Inferior parietal cortex (tissue), 1 donor: ENCODE measurements around the gene BTBD7.

Source experiments
- DNase-seq: peaks from one replicate; pipeline ENCODE4 v3.0.0-alpha.2; 2016; ENCODE audit errors: extremely low spot score

The BTBD7 gene

DNA sequence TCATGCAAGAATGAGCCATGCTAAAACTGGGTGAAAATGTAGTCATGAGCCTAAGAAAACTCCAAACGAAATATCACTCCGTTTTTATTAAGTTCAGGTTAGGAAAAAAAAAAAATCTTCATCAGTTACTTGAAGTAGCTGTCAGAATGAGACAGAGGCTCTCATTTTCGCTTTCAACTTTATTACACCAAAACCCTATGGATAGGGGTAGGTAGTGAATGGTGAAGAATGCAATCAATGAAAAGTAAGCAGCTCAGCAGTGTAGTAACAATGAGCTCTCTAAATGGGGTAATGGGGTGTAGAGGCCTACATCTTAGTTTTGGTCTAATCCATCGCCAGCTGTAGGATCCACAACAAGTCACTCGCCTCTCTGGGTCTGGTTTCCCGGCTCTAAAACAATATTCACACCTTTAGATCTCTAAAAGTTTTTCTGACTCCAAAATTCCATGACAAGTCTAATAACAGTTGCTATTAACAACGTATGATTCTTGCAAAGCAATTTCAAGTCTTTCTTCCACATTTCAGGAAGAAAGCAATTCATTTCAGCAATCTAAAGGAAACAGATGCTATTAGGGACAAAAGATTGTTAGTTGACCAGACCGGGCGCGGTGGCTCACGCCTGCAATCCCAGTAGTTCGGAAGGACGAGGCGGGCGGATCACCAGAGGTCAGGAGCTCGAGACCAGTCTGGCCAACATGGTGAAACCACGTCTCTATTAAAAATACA lies 1.7 kb downstream of the BTBD7 start:
- no peak for DNase-seq

DNA sequence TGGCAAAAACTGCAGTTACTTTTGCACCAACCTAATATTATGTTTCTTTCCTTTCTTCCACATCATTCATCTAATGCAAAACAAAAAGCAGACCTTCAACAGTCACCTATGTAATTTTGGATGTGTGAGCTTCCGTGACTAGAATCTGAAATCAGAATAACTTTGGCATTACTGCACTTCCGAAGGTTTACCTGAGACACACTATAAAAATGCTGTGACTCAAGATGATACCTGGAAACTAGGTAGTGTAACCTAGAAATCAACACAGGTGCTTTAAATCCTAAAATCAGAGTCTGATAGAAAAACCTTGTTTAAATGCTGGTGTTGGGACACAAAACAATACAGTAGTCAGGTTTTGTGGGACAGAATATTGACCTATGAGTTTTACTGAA lies 2.2 kb downstream of the BTBD7 start:
- no peak for DNase-seq

GRCh38 chr14:93329965-93330608 lies 2.7 kb downstream of the BTBD7 start:
- DNase-seq = no peak

DNA sequence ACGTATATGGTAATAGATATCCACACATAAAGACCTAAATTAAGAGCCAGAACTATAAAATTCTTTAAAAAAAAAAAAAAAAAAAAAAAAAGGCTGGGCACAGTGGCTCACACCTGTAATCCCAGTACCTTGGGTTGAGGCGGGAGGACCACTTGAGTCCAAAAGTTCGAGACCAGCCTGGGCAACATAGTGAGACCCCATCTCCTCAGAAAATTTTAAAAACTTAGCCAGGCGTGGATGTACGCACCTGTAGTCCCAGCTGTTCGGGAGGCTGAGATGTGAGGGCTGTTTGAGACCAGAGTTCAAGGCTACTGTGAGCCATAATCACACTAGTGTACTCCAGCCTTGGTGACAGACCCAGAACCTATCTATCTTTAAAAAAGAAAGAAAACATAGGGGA lies 4.3 kb downstream of the BTBD7 start:
- DNase-seq = no peak

- DNase-seq = no peak
These were observed 6.6 kb downstream of the BTBD7 start for GRCh38 chr14:93326196-93326595.

- no peak for DNase-seq
These were observed 9.1 kb downstream of the BTBD7 start for GRCh38 chr14:93323600-93324174.

DNA sequence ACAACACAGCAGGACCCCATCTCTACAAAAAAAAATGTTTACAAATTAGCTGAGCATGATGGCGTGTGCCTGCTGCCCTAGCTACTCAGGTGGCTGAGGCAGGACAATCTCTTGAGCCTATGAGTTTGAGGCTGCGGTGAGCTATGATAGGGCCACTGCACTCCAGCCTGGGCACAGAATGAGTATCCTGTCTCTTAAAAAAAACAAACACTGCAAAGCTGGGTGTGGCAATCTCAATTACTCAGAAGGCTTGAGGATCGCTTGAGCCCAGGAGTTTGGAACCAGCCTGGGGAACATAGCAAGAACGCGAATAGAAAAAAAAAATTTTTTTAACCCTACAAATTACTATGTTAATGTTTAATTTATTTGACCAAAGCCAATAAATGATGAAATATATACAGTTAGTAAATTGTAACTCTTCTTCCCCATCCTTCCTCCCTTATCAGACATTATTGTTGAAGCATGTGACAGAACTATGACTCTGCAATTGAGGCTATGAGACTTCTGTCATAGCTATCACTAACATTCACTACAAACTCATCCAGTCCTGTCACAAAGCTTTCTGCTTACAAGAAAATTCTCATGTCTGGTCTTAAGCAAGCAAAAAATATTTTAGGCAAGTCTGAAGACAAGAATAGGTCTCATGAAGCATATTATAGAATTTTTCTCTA lies 9.8 kb downstream of the BTBD7 start:
- DNase-seq = no peak

GRCh38 chr14:93320489-93320888 lies 12.3 kb downstream of the BTBD7 start:
- DNase-seq = no peak

DNA sequence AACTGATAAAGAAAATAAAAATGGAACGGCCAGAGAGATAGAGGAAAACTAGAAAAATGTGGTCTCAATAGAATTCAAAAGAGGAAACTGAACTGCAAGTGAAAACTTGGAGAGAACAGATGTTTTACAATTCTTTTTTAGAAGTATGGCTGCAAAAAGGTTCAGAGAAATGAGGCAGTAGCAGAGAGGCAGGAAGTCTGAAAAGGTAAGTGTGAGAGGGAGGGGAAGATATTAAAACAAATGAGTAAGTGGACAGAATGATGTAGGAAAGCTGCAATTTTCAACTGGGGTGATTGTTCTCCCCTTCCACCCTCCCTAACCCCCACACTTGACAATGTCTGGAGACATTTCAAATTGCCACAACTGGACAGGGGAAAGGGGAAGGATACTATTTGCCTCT lies 12.9 kb downstream of the BTBD7 start:
- no peak for DNase-seq

GRCh38 chr14:93319494-93319893 lies 13.3 kb downstream of the BTBD7 start:
- no peak for DNase-seq

DNA sequence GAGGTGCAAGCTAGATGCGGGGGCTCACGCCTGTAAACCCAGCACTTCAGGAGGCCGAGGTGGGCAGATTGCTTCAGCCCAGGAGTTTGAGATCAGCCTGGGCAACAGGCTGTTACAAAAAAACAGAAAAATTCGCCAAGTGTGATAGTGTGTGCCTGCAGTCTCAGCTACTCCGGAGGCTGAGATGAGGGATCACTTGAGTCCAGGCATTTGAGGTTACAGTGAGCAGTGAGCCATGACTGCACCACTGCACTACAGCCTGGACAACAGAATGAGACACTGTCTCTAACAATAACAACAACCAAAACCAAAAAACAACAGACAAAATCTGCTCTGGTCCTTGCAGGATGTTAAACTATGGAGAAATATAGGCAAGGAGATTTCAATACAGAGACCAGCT lies 13.9 kb downstream of the BTBD7 start:
- DNase-seq = no peak

DNA sequence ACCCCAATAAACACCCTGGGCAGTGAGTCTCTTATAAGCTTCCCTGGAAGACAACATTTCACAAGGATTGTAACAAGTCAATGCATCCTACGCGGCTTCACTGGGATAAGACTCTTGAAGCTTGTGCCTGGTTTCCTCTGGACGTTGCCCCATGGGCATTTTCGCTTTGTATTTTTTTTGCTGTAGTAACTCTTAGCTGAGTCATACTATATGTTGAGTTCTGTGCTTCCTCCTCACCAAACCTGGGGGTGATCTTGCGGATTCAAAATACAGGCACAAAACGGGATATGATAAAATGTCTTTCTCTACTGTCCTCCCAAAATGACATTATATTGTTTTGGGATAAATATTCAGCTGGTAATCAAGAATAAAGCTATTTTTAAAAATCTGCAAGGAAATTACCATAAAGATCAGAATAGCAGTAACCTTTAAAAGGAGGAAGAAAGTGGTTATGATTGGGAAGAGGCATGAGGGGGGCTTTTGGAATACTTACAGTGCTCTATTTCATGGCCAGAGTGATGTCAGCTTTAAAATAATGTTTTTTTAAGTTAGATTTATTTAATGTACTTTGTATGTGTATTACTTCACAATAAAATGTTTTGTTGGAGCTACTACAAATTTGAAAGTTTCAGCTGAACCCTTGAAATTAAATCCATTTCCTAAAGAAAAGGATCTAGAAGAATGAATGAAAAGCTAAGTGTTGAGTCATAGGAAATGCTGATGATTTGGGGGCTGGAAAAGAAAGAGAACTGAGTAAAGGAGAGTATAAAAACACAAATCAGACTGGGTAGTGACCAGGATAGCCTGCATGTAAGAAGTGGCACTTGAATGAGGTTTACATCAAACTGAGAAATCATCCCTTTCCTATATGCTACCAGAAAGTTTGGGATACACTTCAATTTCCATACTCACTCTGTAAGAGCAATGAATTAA lies 14.7 kb downstream of the BTBD7 start:
- DNase-seq = no peak

DNA sequence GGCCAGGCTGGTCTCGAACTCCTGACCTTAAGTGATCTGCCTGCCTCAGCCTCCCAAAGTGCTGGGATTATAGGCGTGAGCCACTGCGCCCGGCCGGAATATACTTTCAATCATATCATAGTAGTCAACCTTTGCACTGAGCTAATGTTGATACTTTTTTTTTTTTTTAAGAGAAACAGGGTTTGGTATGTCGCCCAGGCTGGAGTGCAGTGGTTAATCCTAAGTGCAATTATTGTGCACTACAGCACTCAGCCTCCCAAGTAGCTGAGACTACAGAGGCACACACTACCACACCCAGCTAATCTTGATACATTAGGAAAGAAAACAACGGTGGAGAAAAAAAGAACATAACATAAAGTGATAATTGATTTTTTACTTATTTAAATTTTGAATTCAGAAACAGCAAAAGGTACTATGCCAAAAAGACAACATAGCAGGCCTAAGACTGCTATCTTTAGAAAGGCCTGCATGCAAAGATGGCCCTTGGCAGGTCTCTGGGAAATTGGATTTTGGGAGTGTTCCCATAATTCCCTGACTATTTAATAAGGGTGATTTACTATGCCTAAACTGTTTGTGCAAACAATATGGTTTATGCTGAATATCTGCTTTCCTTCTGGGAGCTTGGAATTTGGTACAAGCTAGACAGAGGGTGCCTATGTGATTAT lies 15.5 kb downstream of the BTBD7 start:
- no peak for DNase-seq

DNA sequence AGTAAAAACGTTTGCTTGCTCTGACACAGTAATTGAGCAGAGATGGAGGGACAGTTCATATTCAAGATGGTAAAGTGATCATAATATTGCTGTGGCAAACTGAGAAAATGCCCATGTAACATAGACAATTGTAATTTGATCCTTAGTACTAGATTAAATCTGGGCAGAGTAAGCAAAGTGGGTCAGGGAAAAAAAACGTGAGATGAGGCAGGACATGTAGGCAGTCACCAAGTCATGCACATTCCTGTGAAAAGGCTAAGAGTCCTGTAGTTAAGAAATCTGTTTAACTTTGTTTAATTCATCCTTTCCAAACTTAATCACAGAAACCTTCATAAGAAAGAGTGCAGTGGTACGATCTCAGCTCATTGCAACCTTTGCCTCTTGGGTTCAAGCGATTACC lies 16.1 kb downstream of the BTBD7 start:
- no peak for DNase-seq

- no peak for DNase-seq
These were observed 17.3 kb downstream of the BTBD7 start for GRCh38 chr14:93315575-93315974.

GRCh38 chr14:93311082-93311481 lies 21.8 kb downstream of the BTBD7 start:
- DNase-seq = no peak

DNA sequence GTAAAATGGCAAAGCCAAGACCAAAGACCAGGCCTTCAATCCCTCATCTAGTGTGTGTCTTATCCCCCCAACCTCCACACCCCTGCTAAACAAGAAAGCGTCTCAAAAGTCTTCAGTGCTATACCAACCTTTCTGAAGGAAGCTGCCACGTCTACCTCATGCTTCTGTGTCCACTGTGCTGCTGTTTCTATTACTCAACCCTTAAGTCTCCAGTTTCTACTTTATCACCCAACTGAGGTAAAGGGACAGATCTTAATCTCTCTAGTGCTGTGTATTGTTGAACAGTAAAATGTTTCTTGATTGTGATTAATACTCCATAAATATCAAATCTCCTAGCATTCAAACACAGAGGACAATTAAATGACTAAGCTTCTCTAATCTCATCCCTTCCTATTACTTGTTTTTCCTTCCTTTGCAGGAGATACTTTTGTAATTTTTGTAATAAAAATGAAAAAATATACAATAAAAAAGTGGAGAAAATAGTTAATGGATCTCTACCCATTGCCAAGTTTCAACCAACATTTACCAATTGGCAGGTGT lies 23.3 kb downstream of the BTBD7 start:
- no peak for DNase-seq

DNA sequence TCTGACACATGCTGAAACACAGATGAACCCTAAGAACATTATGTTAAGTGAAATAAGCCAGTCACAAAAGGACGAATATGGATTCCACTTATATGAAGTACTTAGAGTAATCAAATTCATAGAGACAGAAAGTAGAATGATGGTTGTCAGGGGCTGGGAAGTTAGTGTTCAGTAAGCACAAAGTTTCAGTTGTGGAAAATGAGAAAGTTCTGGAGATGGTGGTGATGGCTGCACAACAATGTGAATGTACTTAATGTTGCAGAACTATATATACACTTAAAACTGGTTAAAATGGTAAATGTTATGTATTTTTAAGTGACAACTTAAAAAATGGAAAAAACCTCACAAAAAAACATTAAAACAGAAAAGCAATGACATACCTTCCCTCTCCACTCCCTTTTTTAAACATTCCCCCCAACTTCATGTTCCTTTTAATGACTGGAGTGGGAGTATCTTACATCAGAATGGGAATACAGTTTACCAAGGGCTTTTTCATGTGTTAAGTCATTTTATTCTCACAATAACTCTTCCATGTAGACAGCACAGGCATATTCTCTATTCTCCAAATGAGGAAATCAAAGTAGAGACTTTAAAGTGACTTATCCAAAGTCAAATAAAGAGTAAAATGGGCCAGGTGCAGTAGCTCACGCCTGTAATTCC lies 24.0 kb downstream of the BTBD7 start:
- DNase-seq = no peak

GRCh38 chr14:93306812-93307211 lies 26.0 kb downstream of the BTBD7 start:
- DNase-seq = no peak

- no peak for DNase-seq
These were observed 27.0 kb downstream of the BTBD7 start for GRCh38 chr14:93305725-93306418.
